A549 treated with GW870086 at 1 μM for 4 hours (cell line): ENCODE data around the gene SMIM1. TPM values are rescaled to one million over a fixed set of nuclear protein-coding genes. Genes with fewer than 3 reads are reported as not detected.

Source experiments
- total RNA-seq: library from RNA; stranded (reverse); fragments of 200-300 nt; extraction: Qiagen RNA extraction; gene quantifications from 5 replicates; pipeline ENCODE4 v1.2.3, GENCODE V29; 2022; ENCODE audit warnings: low read depth

The SMIM1 gene
- 0.79 to 1.9 TPM (median 1.3 TPM) in 5 replicates for total RNA-seq

GRCh38 chr1:3772715-3773571 lies at the start of gene SMIM1:
Gene SMIM1 (plus strand): TSS chr1:3772749. CDS start chr1:3775374, 2,625 bp downstream.

GRCh38 chr1:3752400-3752945 lies 20.1 kb upstream of the SMIM1 start, which contains the start of gene CCDC27:
Gene CCDC27 (plus strand): TSS chr1:3752450. CDS start chr1:3752482, 32 bp downstream.

GRCh38 chr1:3796215-3797061 lies 23.9 kb downstream of the SMIM1 start, which contains the start of gene LRRC47:
Gene LRRC47 (minus strand): TSS chr1:3796498. CDS start chr1:3796476, 22 bp downstream.

Other genes starting within 250 kb of the SMIM1 start
- 6.1 to 10.7 TPM (median 9.3 TPM) in 5 replicates for gene MEGF6, start 161.2 kb upstream of the SMIM1 start, total RNA-seq
- 26.1 to 30.7 TPM (median 29.6 TPM) in 5 replicates for gene TPRG1L, start 147.7 kb upstream of the SMIM1 start, total RNA-seq
- gene WRAP73, start 122.6 kb upstream of the SMIM1 start, total RNA-seq, result 14.1 to 21.5 TPM (median 19.5 TPM) in 5 replicates
- 0.42 to 0.87 TPM (median 0.68 TPM) in 5 replicates for gene TP73, start 120.2 kb upstream of the SMIM1 start, total RNA-seq
- gene CCDC27, start 20.3 kb upstream of the SMIM1 start, total RNA-seq, result not detected in 5 replicates
- 30.5 to 34.2 TPM (median 32.5 TPM) in 5 replicates for gene LRRC47, start 23.7 kb downstream of the SMIM1 start, total RNA-seq
- 11.3 to 17.9 TPM (median 15.7 TPM) in 5 replicates for gene CEP104, start 84.5 kb downstream of the SMIM1 start, total RNA-seq
- 3.1 to 4.0 TPM (median 3.8 TPM) in 5 replicates for gene DFFB, start 84.7 kb downstream of the SMIM1 start, total RNA-seq
- gene C1orf174, start 127.5 kb downstream of the SMIM1 start, total RNA-seq, result 22.3 to 26.0 TPM (median 24.6 TPM) in 5 replicates